Measurements from ENCODE around the gene ZNF311. TPM values are rescaled to one million over a fixed set of nuclear protein-coding genes. Genes with fewer than 3 reads are reported as not detected.

The ZNF311 gene
- total RNA-seq, 1 donor from 2014 or later, result 1.6 TPM

- Mint-ChIP-seq H3K27ac (ENCODE audit: unreplicated experiment) (peak overlapping the region; percentile 90), H3K27me3 (ENCODE audit: unreplicated experiment) (peaks cover 17% of the 10 kb centered on the region)
These were observed 24.8 kb downstream of the ZNF311 start for GRCh38 chr6:28980137-28980851.

GRCh38 chr6:28979679-28980078, 25.4 kb downstream of the ZNF311 start:
- Mint-ChIP-seq H3K27ac (ENCODE audit: unreplicated experiment) (peak overlapping the region; percentile 87), H3K4me1 (ENCODE audit: unreplicated experiment) (peaks cover 48% of the 10 kb centered on the region), H3K9me3 (ENCODE audit: unreplicated experiment) (no peaks in the 10 kb centered on the region), H3K4me3 (ENCODE audit: unreplicated experiment) (no peak overlapping the region), H3K27me3 (ENCODE audit: unreplicated experiment) (peaks cover 17% of the 10 kb centered on the region), H3K36me3 (ENCODE audit: low read depth, unreplicated experiment) (peaks cover 5% of the 10 kb centered on the region)
- no peak for TF ChIP-seq CTCF (IDR thresholded peaks at IDR 0.05; ENCODE audit: unreplicated experiment)
- DNase-seq (ENCODE audit: low spot score), result no peak

More at GRCh38 chr6:28980137-28980851, 24.8 kb downstream of the ZNF311 start:
- no peak for DNase-seq (ENCODE audit: low spot score)
- H3K4me3 Mint-ChIP-seq (ENCODE audit: unreplicated experiment), result peak overlapping the region; percentile 65
- no peaks in the 10 kb centered on the region for H3K9me3 Mint-ChIP-seq (ENCODE audit: unreplicated experiment)
- TF ChIP-seq CTCF (IDR thresholded peaks at IDR 0.05; ENCODE audit: unreplicated experiment), result no peak
- peaks cover 52% of the 10 kb centered on the region for H3K4me1 Mint-ChIP-seq (ENCODE audit: unreplicated experiment)
- H3K36me3 Mint-ChIP-seq (ENCODE audit: low read depth, unreplicated experiment), result peaks cover 5% of the 10 kb centered on the region

- TF ChIP-seq CTCF (IDR thresholded peaks at IDR 0.05; ENCODE audit: unreplicated experiment), result no peak
- H3K27me3 Mint-ChIP-seq (ENCODE audit: unreplicated experiment), result peaks cover 20% of the 10 kb centered on the region
- H3K4me1 Mint-ChIP-seq (ENCODE audit: unreplicated experiment), result peaks cover 47% of the 10 kb centered on the region
- DNase-seq (ENCODE audit: low spot score), result no peak
- no peaks in the 10 kb centered on the region for H3K9me3 Mint-ChIP-seq (ENCODE audit: unreplicated experiment)
- peak overlapping the region; percentile 62 for H3K27ac Mint-ChIP-seq (ENCODE audit: unreplicated experiment)
- peaks cover 10% of the 10 kb centered on the region for H3K36me3 Mint-ChIP-seq (ENCODE audit: low read depth, unreplicated experiment)
- H3K4me3 Mint-ChIP-seq (ENCODE audit: unreplicated experiment), result no peak overlapping the region
These were observed 26.1 kb downstream of the ZNF311 start for GRCh38 chr6:28978959-28979561.

GRCh38 chr6:28978133-28978491, 27.0 kb downstream of the ZNF311 start:
- H3K27me3 Mint-ChIP-seq (ENCODE audit: unreplicated experiment), result peaks cover 22% of the 10 kb centered on the region
- H3K4me3 Mint-ChIP-seq (ENCODE audit: unreplicated experiment), result peak overlapping the region; percentile 9
- H3K27ac Mint-ChIP-seq (ENCODE audit: unreplicated experiment), result no peak overlapping the region

More at GRCh38 chr6:28978133-28978491, 27.0 kb downstream of the ZNF311 start:
- TF ChIP-seq CTCF (IDR thresholded peaks at IDR 0.05; ENCODE audit: unreplicated experiment), result no peak
- DNase-seq (ENCODE audit: low spot score), result no peak
- no peaks in the 10 kb centered on the region for H3K9me3 Mint-ChIP-seq (ENCODE audit: unreplicated experiment)
- H3K36me3 Mint-ChIP-seq (ENCODE audit: low read depth, unreplicated experiment), result peaks cover 10% of the 10 kb centered on the region
- H3K4me1 Mint-ChIP-seq (ENCODE audit: unreplicated experiment), result peaks cover 45% of the 10 kb centered on the region

Measured in endothelial cell (in vitro differentiated cells).